Measurements from ENCODE around the gene GSN. TPM values are rescaled to one million over a fixed set of nuclear protein-coding genes. Genes with fewer than 3 reads are reported as not detected.

GSN gene
- total RNA-seq, 1 donor from 2014 or later: 35.0 TPM

GRCh38 chr9:121298689-121299466 is 30.9 kb downstream of the GSN start:
- Mint-ChIP-seq H3K9me3 (ENCODE audit: low read depth) (no peaks in the 10 kb centered on the region), H3K36me3 (ENCODE audit: insufficient read depth) (no peaks in the 10 kb centered on the region), H3K27me3 (peaks cover 8% of the 10 kb centered on the region), H3K27ac (peak overlapping the region; percentile 75), H3K4me3 (ENCODE audit: low read depth) (peak overlapping the region; percentile 66), H3K4me1 (ENCODE audit: low read depth) (peaks cover 30% of the 10 kb centered on the region)
- no peak for DNase-seq (ENCODE audit: low spot score, unreplicated experiment)
- no peak for TF ChIP-seq CTCF (IDR thresholded peaks at IDR 0.05; ENCODE audit: unreplicated experiment)

GRCh38 chr9:121299467-121300282 is 31.7 kb downstream of the GSN start:
- no peaks in the 10 kb centered on the region for H3K36me3 Mint-ChIP-seq (ENCODE audit: insufficient read depth)
- no peak for TF ChIP-seq CTCF (IDR thresholded peaks at IDR 0.05; ENCODE audit: unreplicated experiment)
- H3K4me1 Mint-ChIP-seq (ENCODE audit: low read depth): peaks cover 30% of the 10 kb centered on the region
- peak overlapping the region; percentile 71 for H3K4me3 Mint-ChIP-seq (ENCODE audit: low read depth)
- no peak overlapping the region for H3K27ac Mint-ChIP-seq
- no peak for DNase-seq (ENCODE audit: low spot score, unreplicated experiment)
- no peaks in the 10 kb centered on the region for H3K9me3 Mint-ChIP-seq (ENCODE audit: low read depth)
- H3K27me3 Mint-ChIP-seq: peaks cover 8% of the 10 kb centered on the region

- Mint-ChIP-seq H3K27ac (no peak overlapping the region), H3K27me3 (peaks cover 8% of the 10 kb centered on the region), H3K4me3 (ENCODE audit: low read depth) (peak overlapping the region; percentile 71), H3K9me3 (ENCODE audit: low read depth) (no peaks in the 10 kb centered on the region), H3K36me3 (ENCODE audit: insufficient read depth) (no peaks in the 10 kb centered on the region), H3K4me1 (ENCODE audit: low read depth) (peaks cover 28% of the 10 kb centered on the region)
- no peak for TF ChIP-seq CTCF (IDR thresholded peaks at IDR 0.05; ENCODE audit: unreplicated experiment)
- DNase-seq (ENCODE audit: low spot score, unreplicated experiment): no peak
These were observed 32.5 kb downstream of the GSN start for GRCh38 chr9:121300283-121301119.

GRCh38 chr9:121301881-121302286 is 33.9 kb downstream of the GSN start:
- Mint-ChIP-seq H3K27me3 (peaks cover 8% of the 10 kb centered on the region), H3K27ac (no peak overlapping the region), H3K4me1 (ENCODE audit: low read depth) (peaks cover 27% of the 10 kb centered on the region), H3K4me3 (ENCODE audit: low read depth) (no peak overlapping the region), H3K36me3 (ENCODE audit: insufficient read depth) (no peaks in the 10 kb centered on the region), H3K9me3 (ENCODE audit: low read depth) (no peaks in the 10 kb centered on the region)
- no peak for TF ChIP-seq CTCF (IDR thresholded peaks at IDR 0.05; ENCODE audit: unreplicated experiment)
- DNase-seq (ENCODE audit: low spot score, unreplicated experiment): no peak

- Mint-ChIP-seq H3K27me3 (peaks cover 8% of the 10 kb centered on the region), H3K36me3 (ENCODE audit: insufficient read depth) (no peaks in the 10 kb centered on the region), H3K4me1 (ENCODE audit: low read depth) (peaks cover 24% of the 10 kb centered on the region), H3K27ac (no peak overlapping the region), H3K4me3 (ENCODE audit: low read depth) (no peak overlapping the region), H3K9me3 (ENCODE audit: low read depth) (no peaks in the 10 kb centered on the region)
- no peak for DNase-seq (ENCODE audit: low spot score, unreplicated experiment)
- no peak for TF ChIP-seq CTCF (IDR thresholded peaks at IDR 0.05; ENCODE audit: unreplicated experiment)
These were observed 34.4 kb downstream of the GSN start for GRCh38 chr9:121302341-121302740.
